ENCODE results near the gene CPXM2. TPM values are rescaled to one million over a fixed set of nuclear protein-coding genes. Genes with fewer than 3 reads are reported as not detected.

CPXM2 gene
- total and polyA plus RNA-seq, 9 of the 15 experiments (the other 6 are each of a cell fraction or from before 2014, with no cell fraction given): not detected

DNA sequence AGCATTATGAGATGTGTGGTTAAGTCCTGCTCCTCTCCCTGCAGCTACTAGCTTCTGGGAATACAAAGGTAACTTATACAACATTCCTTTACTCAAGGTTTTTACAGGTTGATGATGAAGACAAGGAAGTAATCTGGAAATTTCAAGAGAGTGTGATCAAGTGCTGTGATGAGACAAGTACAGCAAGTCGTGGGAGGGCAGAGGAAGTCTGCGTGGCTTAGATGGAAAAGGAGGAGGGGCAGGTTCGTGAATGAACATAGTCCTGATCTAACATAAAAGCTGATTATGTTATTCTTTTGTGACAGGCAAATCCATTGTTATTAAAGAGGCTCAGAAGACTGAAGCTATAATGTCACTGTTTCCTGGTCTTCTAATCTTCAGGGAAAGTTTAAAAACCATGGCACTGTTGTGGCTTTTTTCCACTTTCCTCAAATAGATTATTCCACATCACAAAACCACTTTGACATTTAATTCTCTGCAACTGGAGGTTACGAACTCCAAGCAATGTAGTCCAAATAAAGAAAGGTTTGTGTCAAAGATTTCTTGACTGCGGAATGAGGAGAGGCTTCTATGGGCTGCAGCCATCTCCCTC lies 84.1 kb downstream of the CPXM2 start (continued):
- TF ChIP-seq RAD21 (CRISPR knock-in tag; conservative IDR thresholded peaks at IDR 0.05 in 1 of 2, IDR thresholded peaks at IDR 0.05 in 1 of 2) (no peak), SAP30 (IDR thresholded peaks at IDR 0.05; ENCODE audit: borderline replicate concordance, insufficient read depth, low read depth, low read length, poor library complexity, severe bottlenecking) (no peak), ZNF347 (CRISPR knock-in tag; IDR thresholded peaks at IDR 0.05; ENCODE audit: low read depth) (no peak)

- no TSS peak for BruUV-seq (replicated peaks)
- Histone ChIP-seq H3K9me1 (ENCODE audit: control insufficient read depth, insufficient read depth, low read length) (no peaks in the 10 kb centered on the region), H4K20me1 (replicated peaks; ENCODE audit: control insufficient read depth, insufficient read depth, low read length) (no peaks in the 10 kb centered on the region), H3K9ac (ENCODE audit: insufficient read depth in 1 of 2, low read depth in 2 of 2, low read length in 2 of 2) (no peak overlapping the region), H3K27ac (ENCODE audit: extremely low read depth, low read depth, low read length) (no peak overlapping the region), H3K4me1 (replicated peaks in 1 of 2; ENCODE audit: control insufficient read depth in 2 of 2, insufficient read depth in 2 of 2, low read length in 2 of 2) (peaks cover 0 to 3% of the 10 kb centered on the region in 2 experiments; a peak in 2 of 5 replicates), H3K36me3 (ENCODE audit: control insufficient read depth, insufficient read depth, low read length) (no peaks in the 10 kb centered on the region), H3K4me2 (ENCODE audit: insufficient read depth, low read length) (no peak overlapping the region), H3K79me2 (ENCODE audit: control insufficient read depth, insufficient read depth, low read length) (no peaks in the 10 kb centered on the region), H3K9me3 (replicated peaks; ENCODE audit: control insufficient read depth, insufficient read depth, low read depth, low read length) (no peaks in the 10 kb centered on the region), H2AFZ (ENCODE audit: low read depth, low read length) (no peak overlapping the region), H3K27me3 (ENCODE audit: control insufficient read depth in 2 of 2, insufficient read depth in 2 of 2, low read length in 2 of 2) (no peaks in the 10 kb centered on the region), H3K4me3 (no peak overlapping the region)
- intact Hi-C loops (cut with micrococcal nuclease) (no loop called here), in situ Hi-C loops (cut with MboI) (no loop called here)
- TF ChIP-seq ERF (CRISPR knock-in tag; IDR thresholded peaks at IDR 0.05): no peak
- no peak for TF ChIP-seq ZNF318 (IDR thresholded peaks at IDR 0.05; ENCODE audit: borderline replicate concordance in 1 of 2, low read depth in 1 of 2)
- TF ChIP-seq ZNF77 (CRISPR knock-in tag; IDR thresholded peaks at IDR 0.05): no peak
- POLR2A ChIA-PET: no interaction called here
- FAIRE-seq (no peak), DNase-seq (ENCODE audit: extremely low read depth in 1 of 4, low spot score in 3 of 4) (no peak), ATAC-seq (no peak)
- WGBS (ENCODE audit: insufficient coverage, low coverage, missing lambda C conversion rate): 0% methylated on average over 3 of the region's 3 CpGs
- CTCF ChIA-PET (ENCODE audit: low intra/inter-chr PET ratio): no interaction called here
Measured at GRCh38 chr10:123804716-123805115, 86.9 kb downstream of the CPXM2 start.

Data from K562 (cell line).